Sigmoid colon (tissue), 4 donors: ENCODE results near the gene CFAP97.

Source experiments
- EP300 ChIP-seq, 4 donors: sonication (generic); formaldehyde crosslinking; IDR thresholded peaks; one replicate each; pipeline ENCODE4 v1.6.1; 2017; ENCODE audit warnings: antibody characterized with exemption in 4 of 4
- POLR2A ChIP-seq, 2 donors: fragments of 450-650 bp; IDR thresholded peaks; one replicate each; pipeline ENCODE4 v1.6.1; 2016; ENCODE audit warnings: antibody characterized with exemption in 2 of 2, mild to moderate bottlenecking in 2 of 2, moderate library complexity in 2 of 2
- POLR2AphosphoS5 ChIP-seq, 4 donors: sonication (generic); formaldehyde crosslinking; IDR thresholded peaks; one replicate each; pipeline ENCODE4 v1.6.1; 2017; ENCODE audit warnings: antibody characterized with exemption in 4 of 4
- TF ChIP-seq, protein P1 (sequence below), 4 experiments: fragments of 450-650 bp in 3 of 4; fragments of 200-600 bp in 1 of 4; IDR thresholded peaks; one replicate each; pipeline ENCODE4 v1.5.1; 2016 to 2019; ENCODE audit warnings: antibody characterized with exemption in 4 of 4, mild to moderate bottlenecking in 3 of 4, moderate library complexity in 2 of 4

DNA sequence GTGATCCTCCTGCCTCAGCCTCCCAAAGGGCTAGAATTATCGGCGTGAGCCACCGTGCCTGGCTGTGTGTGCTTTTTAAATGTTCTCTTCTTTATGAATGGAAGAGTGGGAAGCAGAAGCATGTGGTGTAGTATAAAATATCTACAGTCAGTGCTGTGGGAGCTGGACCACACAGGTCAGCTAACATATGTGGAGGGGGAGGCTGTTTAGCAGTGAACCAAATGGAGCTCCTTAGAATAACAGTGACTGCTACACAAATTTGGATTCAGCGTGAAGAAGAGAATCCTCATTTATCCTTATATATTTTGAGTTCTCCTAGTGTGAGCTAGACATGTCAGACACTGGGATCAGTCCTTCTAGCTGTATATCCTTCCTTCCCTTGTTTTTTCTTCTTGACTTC is 8.8 kb upstream of the CFAP97 start:
- TF ChIP-seq, protein P1, sequence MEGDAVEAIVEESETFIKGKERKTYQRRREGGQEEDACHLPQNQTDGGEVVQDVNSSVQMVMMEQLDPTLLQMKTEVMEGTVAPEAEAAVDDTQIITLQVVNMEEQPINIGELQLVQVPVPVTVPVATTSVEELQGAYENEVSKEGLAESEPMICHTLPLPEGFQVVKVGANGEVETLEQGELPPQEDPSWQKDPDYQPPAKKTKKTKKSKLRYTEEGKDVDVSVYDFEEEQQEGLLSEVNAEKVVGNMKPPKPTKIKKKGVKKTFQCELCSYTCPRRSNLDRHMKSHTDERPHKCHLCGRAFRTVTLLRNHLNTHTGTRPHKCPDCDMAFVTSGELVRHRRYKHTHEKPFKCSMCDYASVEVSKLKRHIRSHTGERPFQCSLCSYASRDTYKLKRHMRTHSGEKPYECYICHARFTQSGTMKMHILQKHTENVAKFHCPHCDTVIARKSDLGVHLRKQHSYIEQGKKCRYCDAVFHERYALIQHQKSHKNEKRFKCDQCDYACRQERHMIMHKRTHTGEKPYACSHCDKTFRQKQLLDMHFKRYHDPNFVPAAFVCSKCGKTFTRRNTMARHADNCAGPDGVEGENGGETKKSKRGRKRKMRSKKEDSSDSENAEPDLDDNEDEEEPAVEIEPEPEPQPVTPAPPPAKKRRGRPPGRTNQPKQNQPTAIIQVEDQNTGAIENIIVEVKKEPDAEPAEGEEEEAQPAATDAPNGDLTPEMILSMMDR (IDR thresholded peaks at IDR 0.05) = no peak
- TF ChIP-seq POLR2AphosphoS5 (IDR thresholded peaks at IDR 0.05) (no peak), POLR2A (IDR thresholded peaks at IDR 0.05) (no peak), EP300 (IDR thresholded peaks at IDR 0.05) (no peak)
